HepG2 (cell line): ENCODE results near the gene TJAP1. TPM values are rescaled to one million over a fixed set of nuclear protein-coding genes. Genes with fewer than 3 reads are reported as not detected.

Source experiments
- ATF7 ChIP-seq, 2 experiments: fragments of 450-650 bp in 1 of 2; sonication (generic) in 1 of 2; formaldehyde crosslinking in 1 of 2; IDR thresholded peaks; 2 replicates each; pipeline versions ENCODE4 v1.4.0 to v1.6.1; 2016 to 2020; ENCODE audit warnings: antibody characterized with exemption in 1 of 2, mild to moderate bottlenecking in 1 of 2, missing genetic modification reagents in 1 of 2
- ETV6 ChIP-seq: sonication (generic); formaldehyde crosslinking; conservative IDR thresholded peaks from 2 replicates; pipeline ENCODE4 v1.4.0; 2020; ENCODE audit warnings: missing genetic modification reagents
- KAT2B ChIP-seq: fragments of 150-350 bp; IDR thresholded peaks from 2 replicates; pipeline ENCODE4 v1.6.1; 2014; ENCODE audit warnings: low read depth, low read length, borderline replicate concordance
- KMT2B ChIP-seq: IDR thresholded peaks from 2 replicates; pipeline ENCODE4 v1.6.1; 2016; ENCODE audit warnings: missing genetic modification reagents, missing compliant biosample characterization
- MTF2 ChIP-seq: sonication (generic); formaldehyde crosslinking; IDR thresholded peaks from 2 replicates; pipeline ENCODE4 v1.5.0; 2020; ENCODE audit warnings: missing genetic modification reagents, borderline replicate concordance
- PHF5A ChIP-seq: IDR thresholded peaks from one replicate; pipeline ENCODE4 v1.6.1; 2018; ENCODE audit warnings: low read depth, missing genetic modification reagents; ENCODE audit not compliant: unreplicated experiment
- RFX3 ChIP-seq: IDR thresholded peaks from 2 replicates; pipeline ENCODE4 v1.6.1; 2016; ENCODE audit warnings: missing biosample characterization, missing genetic modification reagents
- SIN3A ChIP-seq: IDR thresholded peaks from 2 replicates; pipeline ENCODE4 v1.6.1; 2011; ENCODE audit warnings: low read depth, mild to moderate bottlenecking, control low read depth, low read length, borderline replicate concordance
- SMARCE1 ChIP-seq: fragments of 450-650 bp; IDR thresholded peaks from 2 replicates; pipeline ENCODE4 v1.6.1; 2017; ENCODE audit warnings: borderline replicate concordance
- TOE1 ChIP-seq: sonication (generic); formaldehyde crosslinking; IDR thresholded peaks from 2 replicates; pipeline ENCODE4 v1.4.0; 2020; ENCODE audit warnings: mild to moderate bottlenecking, missing genetic modification reagents
- ZC3H13 ChIP-seq: sonication (generic); formaldehyde crosslinking; IDR thresholded peaks from 2 replicates; pipeline ENCODE4 v1.8.1; 2023; ENCODE audit warnings: mild to moderate bottlenecking, missing genetic modification reagents, moderate library complexity
- ZFP36 ChIP-seq: fragments of 150-350 bp; IDR thresholded peaks from 2 replicates; pipeline ENCODE4 v1.6.1; 2018; ENCODE audit warnings: borderline replicate concordance, low read length, low read depth; ENCODE audit not compliant: partially characterized antibody
- ZKSCAN5 ChIP-seq: sonication (generic); formaldehyde crosslinking; IDR thresholded peaks from 2 replicates; pipeline ENCODE4 v1.5.1; 2020; ENCODE audit warnings: mild to moderate bottlenecking, missing genetic modification reagents
- ZNF230 ChIP-seq: sonication (generic); formaldehyde crosslinking; IDR thresholded peaks from 2 replicates; pipeline ENCODE4 v1.4.0; 2020; ENCODE audit warnings: mild to moderate bottlenecking, missing genetic modification reagents
- ZNF253 ChIP-seq: sonication (generic); formaldehyde crosslinking; IDR thresholded peaks from 2 replicates; pipeline ENCODE4 v1.8.0; 2022; ENCODE audit warnings: mild to moderate bottlenecking, missing genetic modification reagents, borderline replicate concordance
- ZNF550 ChIP-seq: sonication (generic); formaldehyde crosslinking; IDR thresholded peaks from 2 replicates; pipeline ENCODE4 v1.4.0; 2020; ENCODE audit warnings: mild to moderate bottlenecking, missing genetic modification reagents, borderline replicate concordance
- ZNF567 ChIP-seq: sonication (generic); formaldehyde crosslinking; IDR thresholded peaks from 2 replicates; pipeline ENCODE4 v1.8.1; 2023; ENCODE audit warnings: mild to moderate bottlenecking, missing genetic modification reagents, borderline replicate concordance
- ZNF788 ChIP-seq: sonication (generic); formaldehyde crosslinking; IDR thresholded peaks from 2 replicates; pipeline ENCODE4 v1.5.0; 2020; ENCODE audit warnings: mild to moderate bottlenecking, missing genetic modification reagents, borderline replicate concordance
- ZSCAN21 ChIP-seq: sonication (generic); formaldehyde crosslinking; IDR thresholded peaks from 2 replicates; pipeline ENCODE4 v1.8.0; 2022; ENCODE audit warnings: mild to moderate bottlenecking, missing genetic modification reagents, moderate library complexity, borderline replicate concordance
- polyA plus RNA-seq, 8 experiments: library from polyadenylated mRNA; depleted of rRNA in 3 of 8; stranded (reverse) in 7 of 8; unstranded in 1 of 8; fragments of >200 nt; fragmentation: Illumina TruSeq in 4 of 8; extraction: Trizol in 4 of 8; gene quantifications; 2 replicates each; pipeline versions ENCODE4 v1.2.1 to v1.2.3, GENCODE V29; 2011 to 2016; ENCODE audit warnings: low read depth in 4 of 8, missing spikeins in 1 of 8, mixed read lengths in 1 of 8; ENCODE audit not compliant: insufficient read depth in 1 of 8
- total RNA-seq, 5 experiments: library from RNA; depleted of rRNA; stranded (reverse); fragments of >200 nt; fragmentation: Illumina TruSeq; extraction: Trizol; gene quantifications; 2 replicates each; pipeline ENCODE4 v1.2.3, GENCODE V29; 2016; ENCODE audit warnings: low read depth in 1 of 5
- TF ChIP-seq, protein P1 (sequence below): sonication (generic); formaldehyde crosslinking; IDR thresholded peaks from 2 replicates; pipeline ENCODE4 v1.4.0; 2020; ENCODE audit warnings: mild to moderate bottlenecking, missing genetic modification reagents
- TF ChIP-seq, protein P2 (sequence below): sonication (generic); formaldehyde crosslinking; IDR thresholded peaks from 2 replicates; pipeline ENCODE4 v1.8.0; 2022; ENCODE audit warnings: low read depth, missing genetic modification reagents
- TF ChIP-seq, protein P3 (sequence below): IDR thresholded peaks from 2 replicates; pipeline ENCODE4 v1.6.1; 2016; ENCODE audit warnings: low read depth
- TF ChIP-seq, protein P4 (sequence below): sonication (generic); formaldehyde crosslinking; IDR thresholded peaks from 2 replicates; pipeline ENCODE4 v1.8.1; 2023; ENCODE audit warnings: mild to moderate bottlenecking, moderate library complexity, missing genetic modification reagents

The TJAP1 gene
- total and polyA plus RNA-seq, 2 of the 13 experiments (the other 11 are each of a cell fraction or from before 2014, with no cell fraction given): 15.7 to 41.6 TPM

DNA sequence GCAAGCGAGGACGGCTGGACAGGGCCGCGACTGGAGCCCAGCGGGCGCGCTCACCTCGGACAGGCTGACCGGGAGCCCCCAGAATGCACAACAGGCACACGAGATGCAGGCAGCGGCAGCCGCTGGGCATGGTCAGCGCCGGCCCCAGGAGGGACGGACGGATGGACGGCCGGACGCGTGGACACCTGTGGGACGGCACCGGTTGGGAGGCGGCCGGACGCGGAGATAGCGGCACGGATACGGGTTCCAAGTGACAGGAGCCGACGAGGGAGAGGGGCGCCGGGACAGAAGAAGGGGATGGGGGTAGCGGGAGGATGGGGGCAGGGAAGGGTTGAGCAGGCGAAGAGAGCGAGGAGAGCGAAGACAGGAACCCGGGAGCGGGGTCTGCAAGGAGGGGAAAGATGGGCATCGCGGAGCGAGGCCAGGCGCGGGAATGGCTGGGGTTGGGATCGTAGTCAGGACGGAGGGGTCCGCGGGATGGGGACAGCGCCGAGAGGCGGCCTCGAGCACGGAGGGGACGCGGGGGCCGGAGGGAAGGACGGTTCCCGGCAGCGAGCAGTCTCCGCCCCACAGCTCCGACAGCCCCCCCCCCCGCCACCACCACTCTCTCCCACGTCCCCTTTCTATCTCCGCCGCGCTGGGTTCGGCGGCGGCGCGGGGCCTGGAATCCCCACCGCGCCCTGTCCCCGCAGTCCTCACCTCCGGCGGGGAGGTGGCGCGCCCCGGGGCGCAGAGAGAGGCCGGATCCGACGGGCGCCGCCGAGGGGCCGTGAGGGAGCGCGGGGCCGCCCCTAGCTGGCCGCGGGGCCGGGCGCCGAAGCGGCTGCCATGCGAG lies 22.5 kb upstream of the TJAP1 start (continued):
- TF ChIP-seq ZNF788 (CRISPR knock-in tag) (peak; percentile 82; the same call in 1 of the 2 replicates), ZKSCAN5 (no peak), ATF7 (IDR thresholded peaks at IDR 0.05) (no peak), ATF7 (CRISPR knock-in tag; IDR thresholded peaks at IDR 0.05) (no peak), KAT2B (no peak), ZC3H13 (CRISPR knock-in tag) (no peak; the same call in none of the 2 replicates), ZNF253 (CRISPR knock-in tag) (no peak), ZNF550 (CRISPR knock-in tag) (peak; percentile 21; the same call in 1 of the 2 replicates), SIN3A (peak; percentile 53; the same call in 1 of the 2 replicates), RFX3 (no peak), ZFP36 (no peak), TOE1 (no peak), KMT2B (CRISPR knock-in tag) (peak; percentile 56; the same call in 1 of the 2 replicates), ZNF230 (CRISPR knock-in tag) (no peak), ZSCAN21 (CRISPR knock-in tag) (no peak; the same call in 1 of the 2 replicates), ZNF567 (0 out of 2 replicates have a peak, but pooled peaks have one; percentile 36), PHF5A (CRISPR knock-in tag) (no peak), SMARCE1 (no peak), MTF2 (CRISPR knock-in tag) (peak; percentile 93; the same call in 1 of the 2 replicates), ETV6 (CRISPR knock-in tag) (no peak)
- TF ChIP-seq, protein P1, sequence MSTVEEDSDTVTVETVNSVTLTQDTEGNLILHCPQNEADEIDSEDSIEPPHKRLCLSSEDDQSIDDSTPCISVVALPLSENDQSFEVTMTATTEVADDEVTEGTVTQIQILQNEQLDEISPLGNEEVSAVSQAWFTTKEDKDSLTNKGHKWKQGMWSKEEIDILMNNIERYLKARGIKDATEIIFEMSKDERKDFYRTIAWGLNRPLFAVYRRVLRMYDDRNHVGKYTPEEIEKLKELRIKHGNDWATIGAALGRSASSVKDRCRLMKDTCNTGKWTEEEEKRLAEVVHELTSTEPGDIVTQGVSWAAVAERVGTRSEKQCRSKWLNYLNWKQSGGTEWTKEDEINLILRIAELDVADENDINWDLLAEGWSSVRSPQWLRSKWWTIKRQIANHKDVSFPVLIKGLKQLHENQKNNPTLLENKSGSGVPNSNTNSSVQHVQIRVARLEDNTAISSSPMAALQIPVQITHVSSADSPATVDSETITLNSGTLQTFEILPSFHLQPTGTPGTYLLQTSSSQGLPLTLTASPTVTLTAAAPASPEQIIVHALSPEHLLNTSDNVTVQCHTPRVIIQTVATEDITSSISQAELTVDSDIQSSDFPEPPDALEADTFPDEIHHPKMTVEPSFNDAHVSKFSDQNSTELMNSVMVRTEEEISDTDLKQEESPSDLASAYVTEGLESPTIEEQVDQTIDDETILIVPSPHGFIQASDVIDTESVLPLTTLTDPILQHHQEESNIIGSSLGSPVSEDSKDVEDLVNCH: no peak
- TF ChIP-seq, protein P2, sequence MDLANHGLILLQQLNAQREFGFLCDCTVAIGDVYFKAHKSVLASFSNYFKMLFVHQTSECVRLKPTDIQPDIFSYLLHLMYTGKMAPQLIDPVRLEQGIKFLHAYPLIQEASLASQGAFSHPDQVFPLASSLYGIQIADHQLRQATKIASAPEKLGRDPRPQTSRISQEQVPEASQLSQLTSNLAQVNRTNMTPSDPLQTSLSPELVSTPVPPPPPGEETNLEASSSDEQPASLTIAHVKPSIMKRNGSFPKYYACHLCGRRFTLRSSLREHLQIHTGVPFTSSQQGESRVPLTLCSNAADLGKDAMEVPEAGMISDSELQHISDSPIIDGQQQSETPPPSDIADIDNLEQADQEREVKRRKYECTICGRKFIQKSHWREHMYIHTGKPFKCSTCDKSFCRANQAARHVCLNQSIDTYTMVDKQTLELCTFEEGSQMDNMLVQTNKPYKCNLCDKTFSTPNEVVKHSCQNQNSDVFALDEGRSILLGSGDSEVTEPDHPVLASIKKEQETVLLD: no peak
- TF ChIP-seq, protein P3, sequence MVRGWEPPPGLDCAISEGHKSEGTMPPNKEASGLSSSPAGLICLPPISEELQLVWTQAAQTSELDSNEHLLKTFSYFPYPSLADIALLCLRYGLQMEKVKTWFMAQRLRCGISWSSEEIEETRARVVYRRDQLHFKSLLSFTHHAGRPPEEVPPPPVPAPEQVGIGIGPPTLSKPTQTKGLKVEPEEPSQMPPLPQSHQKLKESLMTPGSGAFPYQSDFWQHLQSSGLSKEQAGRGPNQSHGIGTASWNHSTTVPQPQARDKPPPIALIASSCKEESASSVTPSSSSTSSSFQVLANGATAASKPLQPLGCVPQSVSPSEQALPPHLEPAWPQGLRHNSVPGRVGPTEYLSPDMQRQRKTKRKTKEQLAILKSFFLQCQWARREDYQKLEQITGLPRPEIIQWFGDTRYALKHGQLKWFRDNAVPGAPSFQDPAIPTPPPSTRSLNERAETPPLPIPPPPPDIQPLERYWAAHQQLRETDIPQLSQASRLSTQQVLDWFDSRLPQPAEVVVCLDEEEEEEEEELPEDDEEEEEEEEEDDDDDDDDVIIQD: no peak
- TF ChIP-seq, protein P4, sequence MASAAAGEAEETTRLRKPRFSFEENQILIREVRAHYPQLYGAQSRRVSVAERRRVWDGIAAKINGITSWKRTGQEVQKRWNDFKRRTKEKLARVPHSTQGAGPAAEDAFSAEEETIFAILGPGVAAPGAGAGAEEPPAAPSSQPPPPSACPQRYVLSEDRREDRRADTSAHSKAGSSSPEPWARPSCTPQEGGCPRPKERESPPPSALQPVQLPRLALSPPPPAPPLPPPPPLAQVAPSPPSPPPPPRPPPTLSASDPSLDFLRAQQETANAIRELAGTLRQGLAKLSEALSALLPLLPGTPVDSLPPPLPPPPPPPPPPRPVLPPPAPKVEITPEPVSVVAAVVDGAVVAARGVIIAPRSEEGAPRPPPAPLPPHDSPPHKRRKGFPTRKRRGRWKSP: peak; percentile 35; the same call in 1 of the 2 replicates
